ENCODE measurements around the gene PRSS36.
"Not testable (repeated sequence)": the region's sequence is repeated elsewhere in the genome, so short reads cannot be mapped to it uniquely, and the experiment has no call there.

Gene PRSS36

DNA sequence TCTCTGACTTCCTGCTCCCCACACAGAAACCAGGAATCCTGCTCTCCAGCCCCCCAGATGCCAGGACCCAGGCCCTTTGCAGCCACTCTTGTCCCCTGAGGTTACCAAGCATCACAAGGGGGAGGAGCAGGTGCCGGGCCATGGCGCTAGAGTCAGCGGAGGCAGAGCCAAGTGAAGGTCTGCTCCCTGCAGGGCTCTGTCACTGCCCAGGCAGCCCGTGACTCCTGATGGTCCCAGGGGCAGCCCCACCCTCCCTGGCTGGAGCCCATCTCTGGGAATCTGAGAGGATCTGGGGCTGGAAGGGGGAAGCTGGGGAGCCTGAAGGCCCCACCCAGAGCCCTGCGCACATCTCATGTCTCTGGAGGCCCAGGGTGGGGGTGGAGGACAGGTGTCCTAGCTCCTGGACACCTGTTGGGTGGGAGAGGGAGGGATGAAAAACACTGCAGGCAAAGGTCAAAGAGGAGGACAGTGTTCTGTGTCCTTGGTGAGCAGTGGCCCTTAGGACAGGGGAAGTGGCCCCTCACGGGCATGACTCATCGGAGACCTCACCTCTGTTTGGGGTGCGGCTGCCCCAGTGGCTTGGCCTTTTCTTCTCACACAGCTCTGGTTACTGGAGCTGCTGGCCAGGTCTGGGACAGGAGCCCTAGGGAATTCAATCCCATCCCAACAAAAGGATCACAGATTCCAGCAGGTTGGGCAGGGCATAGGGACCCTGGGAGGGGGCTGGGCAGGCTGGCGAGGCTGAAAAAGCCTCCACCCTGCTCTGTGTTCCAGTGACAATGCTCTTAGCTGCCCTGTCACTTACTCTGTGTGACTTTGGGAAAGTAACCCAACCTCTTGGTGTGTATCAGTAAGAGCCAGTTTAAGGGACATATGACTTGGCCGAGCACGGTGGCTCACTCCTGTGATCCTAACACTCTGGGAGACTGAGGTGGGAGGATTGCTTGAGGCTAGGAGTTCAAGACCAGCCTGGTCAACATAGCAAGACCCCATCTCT, at the start of gene PRSS36:
Gene PRSS36 (minus strand): TSS at position 173 of the 997 bp plus-strand sequence. CDS start 31 bp downstream, at position 142.
- no peak for DNase-seq

DNA sequence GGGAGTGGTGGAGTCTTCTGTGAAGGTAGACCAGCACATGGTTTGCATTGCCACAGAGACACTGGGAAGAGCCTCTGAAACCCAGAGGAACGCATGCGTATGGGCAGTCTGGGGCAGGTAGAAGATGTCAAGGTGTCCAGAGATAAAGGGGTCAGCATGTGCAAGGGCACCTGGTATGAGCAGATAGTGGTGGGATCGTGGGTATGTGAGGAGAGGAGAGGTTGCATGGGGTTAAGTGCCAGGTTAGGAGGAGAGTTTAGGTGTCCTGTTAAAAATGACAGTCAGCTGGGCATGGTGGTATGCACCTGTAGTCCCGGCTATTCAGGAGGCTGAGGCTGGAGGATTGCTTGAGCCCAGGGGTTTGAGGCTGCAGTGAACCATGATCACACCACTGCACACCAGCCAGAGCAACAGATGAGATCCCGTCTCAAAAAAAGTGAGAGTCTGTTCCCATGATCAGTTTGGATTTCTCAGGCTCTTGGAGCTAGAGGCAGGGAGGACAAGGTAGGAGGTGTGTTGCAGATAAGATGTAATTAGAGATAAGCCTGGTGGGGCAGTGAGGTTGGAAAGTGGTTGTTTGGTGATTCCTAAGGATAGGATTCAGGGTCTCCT, 49.7 kb upstream of the PRSS36 start:
- DNase-seq, result no peak

DNA sequence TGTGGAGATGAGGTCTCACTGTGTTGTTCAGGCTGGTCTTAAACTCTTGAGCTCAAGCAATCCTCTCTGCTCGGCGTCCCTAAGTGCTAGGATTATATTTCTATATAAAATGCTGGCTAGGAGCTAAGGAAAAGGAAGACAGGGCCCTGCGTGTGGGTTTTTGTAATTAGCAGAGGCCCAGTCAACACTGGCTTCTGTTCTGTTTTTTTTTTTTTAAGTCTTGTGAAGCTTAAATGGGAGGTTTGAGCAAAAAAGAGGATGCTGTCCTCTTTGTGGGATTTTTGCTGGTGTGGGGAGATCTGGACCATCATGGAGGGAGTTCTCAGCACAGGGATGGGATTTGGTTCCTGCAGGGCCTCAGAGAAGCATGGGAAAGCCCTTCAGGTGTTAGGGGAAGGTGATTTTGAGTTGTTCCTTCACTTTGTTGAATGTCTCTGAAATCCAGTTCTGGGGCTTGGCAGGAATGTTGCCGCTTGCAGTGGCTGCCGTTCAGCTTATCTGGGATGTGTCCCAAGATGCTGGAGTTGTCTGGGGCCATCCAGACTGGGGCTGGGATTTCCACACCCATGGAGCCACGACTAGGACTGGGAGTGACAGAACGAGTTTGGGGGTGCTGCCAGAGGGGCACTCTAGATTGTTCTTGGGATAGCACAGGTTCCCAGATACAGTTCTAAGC, 48.5 kb upstream of the PRSS36 start:
- no peak for DNase-seq

DNA sequence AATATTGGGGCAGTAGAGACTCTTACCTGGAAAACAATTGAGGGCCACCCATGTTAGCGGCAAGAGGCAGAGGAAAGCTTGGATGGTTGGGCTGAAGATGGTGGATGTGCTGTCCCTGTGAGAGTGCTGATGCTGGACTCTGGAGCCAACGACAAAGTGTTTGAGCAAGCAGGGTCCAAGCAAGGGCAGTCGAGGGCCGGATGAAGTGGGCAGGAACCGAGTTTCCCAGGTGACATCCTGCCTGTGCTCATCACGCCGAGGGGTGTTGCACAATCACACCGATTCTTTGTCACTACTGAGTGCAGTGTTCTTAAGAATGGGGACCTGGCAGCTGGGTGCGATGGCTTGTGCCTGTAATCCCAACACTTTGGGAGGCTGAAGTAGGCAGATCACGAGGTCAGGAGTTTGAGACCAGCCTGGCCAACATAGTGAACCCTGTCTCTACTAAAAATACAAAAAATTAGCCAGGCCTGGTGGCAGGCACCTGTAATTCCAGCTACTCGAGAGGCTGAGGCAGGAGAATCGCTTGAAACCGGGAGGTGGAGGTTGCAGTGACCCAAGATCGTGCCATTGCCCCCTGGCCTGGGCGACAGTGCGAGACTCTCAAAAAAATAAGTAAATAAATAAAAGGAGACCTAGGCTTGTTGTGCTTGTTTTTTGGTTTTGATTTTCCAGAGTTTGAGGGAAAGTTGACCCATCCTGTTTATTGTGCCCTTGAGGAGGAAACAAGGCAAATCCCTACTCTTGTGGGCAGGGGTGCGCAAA, 46.6 kb upstream of the PRSS36 start:
- DNase-seq, result no peak

DNA sequence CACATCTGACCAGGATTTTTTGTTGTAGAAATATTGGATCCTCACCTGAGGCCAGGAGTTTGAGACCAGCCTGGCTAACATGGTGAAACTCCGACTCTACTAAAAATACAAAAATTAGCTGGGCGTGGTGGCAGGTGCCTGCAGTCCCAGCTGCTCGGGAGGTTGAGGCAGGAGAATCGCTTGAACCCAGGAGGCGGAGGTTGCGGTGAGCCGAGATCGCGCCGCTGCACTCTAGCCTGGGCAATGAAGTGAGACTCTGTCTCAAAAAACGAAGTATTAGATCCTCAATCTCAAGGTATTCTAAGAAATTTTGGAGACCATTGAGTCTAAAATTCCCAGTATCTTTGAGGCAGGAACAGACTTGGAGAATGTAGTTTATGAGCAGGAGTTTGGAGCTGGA, 46.0 kb upstream of the PRSS36 start:
- DNase-seq, result not testable (repeated sequence)

DNA sequence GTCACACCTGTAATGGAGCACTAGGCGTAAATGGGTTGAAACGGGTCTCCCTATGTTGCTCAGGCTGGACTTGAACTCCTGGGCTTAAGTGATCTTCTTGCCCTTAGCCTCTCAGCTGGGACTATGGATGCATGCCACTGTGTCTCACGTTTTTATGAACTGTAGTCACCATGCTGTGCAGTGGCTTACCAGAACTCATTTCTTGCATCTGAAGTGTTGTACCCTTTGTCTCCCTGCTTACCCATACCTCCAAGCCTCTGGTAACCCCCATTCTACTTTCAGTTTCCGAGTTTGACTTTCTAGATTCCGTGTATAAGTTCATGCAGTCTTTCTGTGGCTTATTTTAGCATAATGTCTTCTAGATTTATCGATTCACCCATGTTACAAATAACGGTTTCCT, 45.0 kb upstream of the PRSS36 start:
- no peak for DNase-seq

DNA sequence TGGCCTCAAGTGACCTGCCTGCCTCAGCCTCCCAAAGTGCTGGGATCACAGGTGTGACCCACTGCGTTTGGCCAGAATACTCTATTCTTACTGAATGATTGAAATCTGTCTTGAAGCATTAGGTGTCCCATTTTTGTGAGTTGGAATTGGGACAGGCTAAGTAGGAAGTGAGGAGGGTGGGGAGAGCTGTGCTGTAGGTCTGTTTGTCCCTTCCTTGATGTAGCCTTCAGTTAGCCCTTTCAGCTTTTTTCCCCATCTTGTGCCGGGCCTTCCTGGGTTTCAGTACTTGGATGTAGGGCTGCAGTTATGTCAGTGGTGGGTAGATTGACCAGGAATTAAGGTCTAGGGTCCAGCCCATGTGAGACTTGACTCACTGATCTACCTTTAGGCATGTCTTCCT, 44.0 kb upstream of the PRSS36 start:
- no peak for DNase-seq

DNA sequence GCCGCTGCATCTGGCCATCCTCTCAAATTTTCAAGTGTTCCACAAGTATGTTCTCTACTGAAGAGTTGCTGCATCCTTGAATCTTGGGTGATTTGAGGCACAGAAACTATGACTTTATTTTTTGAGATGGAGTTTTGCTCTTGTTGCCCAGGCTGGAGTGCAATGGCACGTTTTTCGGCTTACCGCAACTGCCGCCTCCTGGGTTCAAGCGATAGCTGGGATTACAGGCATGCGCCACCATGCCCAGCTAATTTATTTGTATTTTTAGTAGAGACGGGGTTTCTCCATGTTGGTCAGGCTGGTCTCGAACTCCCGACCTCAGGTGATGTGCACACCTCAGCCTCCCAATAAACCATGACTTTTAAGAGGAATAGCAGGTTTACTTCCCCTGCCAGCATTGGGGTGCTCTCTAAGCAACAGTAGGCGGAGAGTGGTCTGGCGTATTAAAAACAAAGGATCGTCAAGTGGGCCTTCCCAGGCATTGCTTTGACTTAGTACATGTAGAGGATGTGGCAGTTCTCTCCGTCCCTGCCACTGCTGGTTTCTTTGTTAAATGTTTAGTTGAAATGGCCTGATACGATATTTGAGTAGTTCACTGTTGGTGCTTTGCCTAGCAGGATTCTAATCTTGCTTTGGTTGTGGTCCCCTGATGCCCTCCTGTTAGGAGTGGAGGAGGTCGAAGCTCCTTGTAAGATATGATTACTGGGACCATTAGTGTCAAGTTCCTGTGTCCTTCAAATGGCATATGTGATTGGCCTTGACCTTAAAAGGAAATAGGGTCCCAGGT, 43.2 kb upstream of the PRSS36 start:
- DNase-seq, result no peak

DNA sequence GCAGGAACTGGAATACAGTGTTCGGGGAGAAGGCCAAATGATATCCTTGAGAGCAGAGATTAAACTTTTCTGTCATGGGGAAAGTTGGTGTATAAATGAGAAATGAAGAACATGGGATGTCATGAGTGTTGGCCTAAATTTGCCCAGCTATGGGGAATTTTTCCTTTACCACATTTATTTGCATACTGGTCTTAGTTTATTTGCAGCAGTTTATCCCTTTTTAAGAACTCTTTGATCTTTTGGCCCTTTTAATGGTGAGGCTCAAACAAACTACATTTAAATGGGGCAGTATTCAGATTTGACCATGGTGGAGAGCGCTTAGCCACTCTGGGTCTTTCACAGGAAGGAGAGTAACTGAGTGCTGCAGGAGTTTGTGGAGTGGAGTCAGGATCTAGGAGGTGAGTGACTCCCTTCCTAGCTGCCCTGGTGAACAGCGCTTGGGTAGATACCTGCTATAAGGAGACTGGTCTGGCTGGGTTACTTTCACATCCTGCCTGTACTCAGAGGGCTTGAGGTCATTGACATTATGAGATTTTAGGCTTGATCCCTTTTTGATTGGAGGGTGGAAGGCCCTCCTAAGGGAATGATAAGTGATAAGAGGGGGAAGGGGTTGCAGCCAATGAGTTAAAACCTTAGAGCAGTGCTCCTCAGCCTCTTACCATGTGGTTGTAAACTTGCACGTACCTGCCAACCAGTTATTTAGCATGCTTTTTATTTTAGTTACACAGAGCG, 42.0 kb upstream of the PRSS36 start:
- no peak for DNase-seq

DNA sequence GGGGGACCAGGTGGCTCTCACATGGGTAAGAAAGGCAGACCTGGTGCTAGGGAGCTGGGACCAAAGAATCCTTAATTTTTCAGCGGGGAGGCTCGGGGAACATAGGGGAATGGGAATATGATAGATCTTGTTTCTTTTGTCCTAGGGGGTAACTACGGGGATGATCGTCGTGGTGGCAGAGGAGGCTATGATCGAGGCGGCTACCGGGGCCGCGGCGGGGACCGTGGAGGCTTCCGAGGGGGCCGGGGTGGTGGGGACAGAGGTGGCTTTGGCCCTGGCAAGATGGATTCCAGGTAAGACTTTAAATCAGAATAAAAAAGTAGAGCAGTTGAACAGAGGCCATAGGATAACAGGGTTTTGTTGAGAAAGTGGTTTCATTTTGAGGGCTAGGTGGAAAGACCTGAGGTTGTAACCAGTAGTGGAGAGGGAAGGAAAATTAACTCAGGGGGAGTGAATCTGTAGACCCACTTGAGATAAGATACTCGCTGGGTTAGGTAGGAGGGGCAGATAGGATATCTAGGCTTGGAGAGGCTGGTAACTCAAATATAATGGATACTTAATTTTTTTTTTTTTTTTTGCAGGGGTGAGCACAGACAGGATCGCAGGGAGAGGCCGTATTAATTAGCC, 41.1 kb upstream of the PRSS36 start:
- DNase-seq, result no peak

DNA sequence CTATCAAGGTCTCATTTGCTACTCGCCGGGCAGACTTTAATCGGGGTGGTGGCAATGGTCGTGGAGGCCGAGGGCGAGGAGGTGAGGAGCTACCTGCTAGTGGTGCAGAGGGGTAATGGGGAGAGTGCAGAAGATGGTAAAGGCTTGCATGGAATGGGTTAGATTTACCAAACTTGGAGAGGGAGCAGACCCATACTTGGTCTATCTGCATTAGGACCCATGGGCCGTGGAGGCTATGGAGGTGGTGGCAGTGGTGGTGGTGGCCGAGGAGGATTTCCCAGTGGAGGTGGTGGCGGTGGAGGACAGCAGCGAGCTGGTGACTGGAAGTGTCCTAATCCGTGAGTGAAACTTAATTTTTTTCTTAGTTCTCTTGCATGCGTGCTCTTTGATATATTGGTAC, 40.2 kb upstream of the PRSS36 start:
- no peak for DNase-seq

DNA sequence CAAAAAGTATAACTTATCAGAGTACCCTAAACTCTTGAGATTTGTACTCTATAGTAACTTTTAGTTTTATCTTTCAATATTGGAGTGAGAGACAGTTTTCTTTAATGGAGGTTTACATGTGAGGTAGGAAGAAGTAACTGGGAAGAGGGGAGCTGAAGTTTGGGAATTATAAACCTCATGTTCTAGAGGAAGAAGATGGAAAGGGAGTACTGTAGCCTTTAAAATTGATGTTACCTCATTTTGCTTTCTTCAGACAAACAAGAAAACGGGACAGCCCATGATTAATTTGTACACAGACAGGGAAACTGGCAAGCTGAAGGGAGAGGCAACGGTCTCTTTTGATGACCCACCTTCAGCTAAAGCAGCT, 39.5 kb upstream of the PRSS36 start:
- DNase-seq, result no peak

DNA sequence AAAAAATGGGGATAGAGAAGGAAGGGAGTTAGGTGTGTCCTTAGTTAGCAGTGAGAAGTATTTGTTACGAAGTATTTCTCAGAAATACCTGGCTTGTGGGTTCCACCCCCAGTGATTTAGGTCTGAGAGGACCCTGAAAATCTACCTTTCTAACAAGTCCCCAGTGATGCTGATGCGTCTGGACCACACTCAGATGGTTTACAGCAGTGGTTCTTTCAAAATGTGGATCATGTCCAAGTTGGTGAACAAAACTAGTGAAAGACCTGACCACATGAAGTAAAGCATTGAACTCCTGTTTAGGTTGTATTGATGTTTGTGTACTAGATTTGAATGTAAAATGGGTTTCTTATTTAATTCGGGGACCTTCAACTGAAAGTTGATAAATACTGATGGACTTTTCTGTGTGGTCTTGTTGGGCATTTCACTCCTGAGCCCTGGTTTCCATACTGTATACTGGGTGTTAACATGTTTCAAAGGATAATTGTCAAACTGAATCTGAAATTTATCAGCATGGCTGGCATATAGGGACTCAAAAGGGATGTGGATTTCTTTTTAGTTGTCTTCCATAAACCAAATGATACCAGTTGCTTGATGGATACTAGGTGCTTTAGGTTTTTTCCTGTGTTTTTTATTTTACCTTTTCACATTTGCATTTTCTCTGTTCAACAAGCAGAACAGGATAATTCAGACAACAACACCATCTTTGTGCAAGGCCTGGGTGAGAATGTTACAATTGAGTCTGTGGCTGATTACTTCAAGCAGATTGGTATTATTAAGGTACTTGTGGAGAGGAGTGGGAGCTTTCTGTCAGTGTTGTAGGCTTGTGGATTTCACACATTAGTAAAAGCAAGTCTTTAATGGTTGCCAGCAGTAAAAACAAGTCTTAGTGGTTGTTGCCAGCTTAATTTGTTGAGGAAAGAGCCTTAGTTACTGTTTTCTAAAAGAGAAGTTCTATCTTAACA, 38.9 kb upstream of the PRSS36 start:
- DNase-seq, result no peak

DNA sequence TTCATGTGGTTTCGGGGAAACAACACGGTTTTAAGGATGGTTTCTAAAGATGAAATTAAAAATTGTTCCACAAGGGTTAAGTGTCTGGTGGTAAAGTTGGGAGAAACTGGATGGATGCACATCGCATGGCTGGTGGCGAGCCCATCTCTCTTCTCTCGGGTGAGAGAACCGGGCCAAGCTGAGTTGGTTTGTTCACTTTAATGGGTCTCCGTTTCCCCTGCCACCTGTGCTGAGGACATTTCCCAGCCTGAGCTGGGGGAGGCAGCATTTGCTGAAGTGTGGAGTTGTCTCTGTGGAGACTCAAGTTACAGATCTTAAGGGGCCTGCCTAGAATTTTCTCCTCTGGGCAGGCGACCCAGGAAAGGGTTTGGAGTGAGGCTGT, 37.9 kb upstream of the PRSS36 start:
- DNase-seq, result no peak

DNA sequence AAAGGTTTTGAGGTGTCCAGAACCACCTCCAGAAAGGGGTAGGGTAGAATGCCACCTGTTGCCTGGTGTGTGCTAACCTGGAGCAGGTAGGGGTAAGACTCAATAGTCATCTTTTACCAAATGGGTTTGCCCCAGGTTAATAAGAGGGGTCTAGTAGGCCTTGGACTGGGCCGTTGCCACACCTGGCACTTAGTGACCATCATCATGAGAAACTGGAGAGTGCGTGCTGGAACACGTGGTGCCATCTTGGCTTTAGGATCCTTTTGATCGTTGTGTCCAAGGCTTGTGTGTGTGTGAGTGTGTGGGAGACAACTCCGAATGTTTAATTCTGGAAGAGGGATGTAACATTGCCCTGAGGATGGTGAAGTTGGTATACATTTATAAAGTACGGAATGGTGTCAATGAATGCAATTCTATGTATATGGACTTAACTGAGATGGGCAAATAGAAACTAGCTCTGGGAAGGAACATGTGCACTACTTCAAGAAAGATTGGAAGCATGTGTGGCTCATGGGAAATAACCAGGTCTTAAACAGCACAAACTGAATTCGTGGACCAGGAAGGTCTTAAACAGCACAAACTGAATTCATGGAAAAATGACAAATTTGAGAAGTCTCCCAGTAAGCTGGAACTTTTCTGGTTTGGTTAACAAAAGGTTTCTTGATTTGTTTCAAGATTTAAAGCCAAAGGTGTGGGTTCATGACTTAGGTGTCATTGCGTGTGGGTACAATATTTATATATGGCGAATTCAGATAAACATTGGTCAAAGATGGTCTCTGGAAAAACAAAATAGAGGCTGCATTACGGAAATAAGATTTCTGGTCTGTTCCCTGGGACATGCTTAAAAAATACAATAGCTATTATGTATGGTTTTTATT, 37.3 kb upstream of the PRSS36 start:
- DNase-seq, result no peak

DNA sequence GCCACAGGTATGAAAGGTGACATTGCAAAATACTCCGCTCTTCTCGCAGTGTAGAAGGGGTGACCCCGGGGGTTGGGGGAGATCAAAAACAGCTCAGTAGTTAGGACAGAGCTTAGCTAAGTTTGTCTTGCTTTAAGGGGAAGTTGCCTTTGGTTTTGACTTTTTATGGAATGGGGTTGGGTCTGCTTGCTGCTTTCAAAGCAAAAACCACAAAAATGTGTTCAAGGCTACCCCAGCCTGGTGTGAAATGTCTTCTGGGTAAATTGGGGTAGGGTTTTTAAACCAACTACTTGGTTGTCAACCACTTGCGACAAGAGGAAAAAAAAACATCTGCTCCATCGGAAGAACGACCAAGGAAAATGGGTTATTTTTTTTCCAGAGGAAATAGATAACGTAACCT, 36.3 kb upstream of the PRSS36 start:
- no peak for DNase-seq

DNA sequence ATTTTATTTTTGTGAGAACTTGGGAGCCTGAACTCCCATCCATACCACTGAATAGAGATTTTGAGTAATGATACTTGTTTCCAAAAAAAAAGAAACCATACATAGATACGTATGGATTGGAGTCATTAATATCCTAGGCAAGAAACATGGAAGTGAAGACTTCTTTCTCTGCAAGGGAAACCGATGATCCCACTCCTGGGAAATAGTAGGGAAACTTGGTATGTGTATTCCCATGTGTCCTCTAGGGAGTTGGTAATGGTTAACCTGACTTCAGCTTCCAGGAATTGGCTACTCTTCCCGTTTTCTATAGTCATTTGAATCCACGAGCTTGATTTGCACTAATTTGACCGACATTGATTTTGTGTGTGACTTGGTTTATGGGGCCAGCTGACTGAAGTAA, 35.5 kb upstream of the PRSS36 start:
- no peak for DNase-seq

DNA sequence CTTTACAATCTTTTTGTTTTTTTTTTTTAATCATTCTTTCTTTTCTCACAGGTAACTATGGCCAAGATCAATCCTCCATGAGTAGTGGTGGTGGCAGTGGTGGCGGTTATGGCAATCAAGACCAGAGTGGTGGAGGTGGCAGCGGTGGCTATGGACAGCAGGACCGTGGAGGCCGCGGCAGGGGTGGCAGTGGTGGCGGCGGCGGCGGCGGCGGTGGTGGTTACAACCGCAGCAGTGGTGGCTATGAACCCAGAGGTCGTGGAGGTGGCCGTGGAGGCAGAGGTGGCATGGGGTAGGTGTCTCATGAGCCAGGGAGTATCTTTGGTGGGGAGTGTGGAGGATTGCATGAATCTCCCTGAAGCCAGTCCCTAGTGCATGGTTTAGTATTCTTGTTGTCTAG, 35.0 kb upstream of the PRSS36 start:
- DNase-seq, result no peak
